Mesothelial cell of epicardium (in vitro differentiated cells): ENCODE measurements around the gene PAEP. TPM values are rescaled to one million over a fixed set of nuclear protein-coding genes. Genes with fewer than 3 reads are reported as not detected.

Source experiments
- DNase-seq, 2 experiments: peaks; one replicate each; pipeline ENCODE4 v3.0.0; 2021; ENCODE audit warnings: low spot score in 2 of 2; ENCODE audit not compliant: unreplicated experiment in 2 of 2
- H3K27ac Mint-ChIP-seq: 2 replicates; pipeline ENCODE4 v1.8.0; 2021; ENCODE audit warnings: mixed read lengths
- H3K27me3 Mint-ChIP-seq: 2 replicates; pipeline ENCODE4 v1.8.0; 2021; ENCODE audit warnings: low read depth, mixed read lengths
- H3K36me3 Mint-ChIP-seq: 2 replicates; pipeline ENCODE4 v1.8.0; 2021; ENCODE audit warnings: mixed read lengths
- H3K4me1 Mint-ChIP-seq: 2 replicates; pipeline ENCODE4 v1.8.0; 2021; ENCODE audit warnings: mixed read lengths
- H3K4me3 Mint-ChIP-seq: 2 replicates; pipeline ENCODE4 v1.8.0; 2021; ENCODE audit warnings: mild to moderate bottlenecking, moderate library complexity, mixed read lengths
- H3K9me3 Mint-ChIP-seq: 2 replicates; pipeline ENCODE4 v1.8.0; 2021; ENCODE audit warnings: mixed read lengths
- CTCF ChIP-seq: fragments of 200-600 bp; sonication (generic); IDR thresholded peaks from one replicate; pipeline ENCODE4 v1.5.0; 2021; ENCODE audit warnings: antibody characterized with exemption; ENCODE audit not compliant: unreplicated experiment
- total RNA-seq: library from RNA; stranded (reverse); gene quantifications from 3 replicates; pipeline ENCODE4 v1.2.1, GENCODE V29; 2021

Gene PAEP
- total RNA-seq, 1 donor from 2014 or later = not detected

- Mint-ChIP-seq H3K27ac (no peak overlapping the region), H3K4me1 (peaks cover 5% of the 10 kb centered on the region), H3K4me3 (no peak overlapping the region), H3K36me3 (no peaks in the 10 kb centered on the region), H3K27me3 (peaks cover 1% of the 10 kb centered on the region), H3K9me3 (peaks cover 9% of the 10 kb centered on the region)
- DNase-seq = peak in 1 of 2 experiments; percentile 16
- TF ChIP-seq CTCF = no peak
These were observed 39.9 kb upstream of the PAEP start for GRCh38 chr9:135521608-135522095.

- H3K27ac Mint-ChIP-seq = no peak overlapping the region
- no peak overlapping the region for H3K4me3 Mint-ChIP-seq
- H3K4me1 Mint-ChIP-seq = peaks cover 5% of the 10 kb centered on the region
- peaks cover 9% of the 10 kb centered on the region for H3K9me3 Mint-ChIP-seq
- peak in 1 of 2 experiments; percentile 38 for DNase-seq
- no peak for TF ChIP-seq CTCF
- H3K36me3 Mint-ChIP-seq = no peaks in the 10 kb centered on the region
- peaks cover 1% of the 10 kb centered on the region for H3K27me3 Mint-ChIP-seq
These were observed 39.2 kb upstream of the PAEP start for GRCh38 chr9:135522137-135522877.

GRCh38 chr9:135522931-135523330, 38.6 kb upstream of the PAEP start:
- Mint-ChIP-seq H3K4me1 (peaks cover 5% of the 10 kb centered on the region), H3K36me3 (no peaks in the 10 kb centered on the region), H3K9me3 (peaks cover 9% of the 10 kb centered on the region), H3K4me3 (no peak overlapping the region), H3K27me3 (peaks cover 1% of the 10 kb centered on the region), H3K27ac (no peak overlapping the region)
- TF ChIP-seq CTCF = no peak
- DNase-seq = peak in 1 of 2 experiments; percentile 33

- peaks cover 5% of the 10 kb centered on the region for H3K4me1 Mint-ChIP-seq
- no peak overlapping the region for H3K4me3 Mint-ChIP-seq
- H3K36me3 Mint-ChIP-seq = no peaks in the 10 kb centered on the region
- no peak for TF ChIP-seq CTCF
- H3K27me3 Mint-ChIP-seq = no peaks in the 10 kb centered on the region
- peaks cover 9% of the 10 kb centered on the region for H3K9me3 Mint-ChIP-seq
- H3K27ac Mint-ChIP-seq = no peak overlapping the region
- DNase-seq = peak in 1 of 2 experiments; percentile 33
These were observed 37.9 kb upstream of the PAEP start for GRCh38 chr9:135523521-135524129.

- peak in 1 of 2 experiments; percentile 39 for DNase-seq
- no peak overlapping the region for H3K27ac Mint-ChIP-seq
- no peaks in the 10 kb centered on the region for H3K27me3 Mint-ChIP-seq
- peaks cover 5% of the 10 kb centered on the region for H3K4me1 Mint-ChIP-seq
- H3K4me3 Mint-ChIP-seq = no peak overlapping the region
- peaks cover 9% of the 10 kb centered on the region for H3K9me3 Mint-ChIP-seq
- no peak for TF ChIP-seq CTCF
- no peaks in the 10 kb centered on the region for H3K36me3 Mint-ChIP-seq
These were observed 37.3 kb upstream of the PAEP start for GRCh38 chr9:135524130-135524861.
